Stimulated activated CD8-positive, alpha-beta memory T cell treated with anti-CD3 and anti-CD28 coated beads, Interleukin-12 subunit alpha, Interleukin-12 subunit beta, amount 100 ng/mL, for 24 hours (primary cell): Measurements from ENCODE around the gene ENPP1.
"Not testable (repeated sequence)": the region's sequence is repeated elsewhere in the genome, so short reads cannot be mapped to it uniquely, and the experiment has no call there.

Experiments used
- DNase-seq: peaks from one replicate; pipeline ENCODE4 v3.0.0-alpha.2; 2020; ENCODE audit errors: extremely low read depth

The ENPP1 gene

GRCh38 chr6:131877999-131878789, 70.4 kb downstream of the ENPP1 start:
- no peak for DNase-seq

- no peak for DNase-seq
Measured at GRCh38 chr6:131883016-131883415, 75.2 kb downstream of the ENPP1 start.

- no peak for DNase-seq
Measured at GRCh38 chr6:131885237-131885636, 77.4 kb downstream of the ENPP1 start.

- no peak for DNase-seq
Measured at GRCh38 chr6:131886517-131886916, 78.7 kb downstream of the ENPP1 start.

GRCh38 chr6:131890091-131890490, 82.3 kb downstream of the ENPP1 start:
- DNase-seq = no peak

GRCh38 chr6:131893198-131893597, 85.4 kb downstream of the ENPP1 start:
- DNase-seq = no peak

GRCh38 chr6:131894493-131895424, 86.9 kb downstream of the ENPP1 start:
- no peak for DNase-seq

GRCh38 chr6:131897050-131897435, 89.2 kb downstream of the ENPP1 start:
- DNase-seq = no peak

GRCh38 chr6:131897621-131898020, 89.8 kb downstream of the ENPP1 start:
- DNase-seq = no peak

- DNase-seq = no peak
Measured at GRCh38 chr6:131898718-131899117, 90.9 kb downstream of the ENPP1 start.

GRCh38 chr6:131900231-131900630, 92.4 kb downstream of the ENPP1 start:
- DNase-seq = no peak

- not testable (repeated sequence) for DNase-seq
Measured at GRCh38 chr6:131901326-131901873, 93.6 kb downstream of the ENPP1 start.

GRCh38 chr6:131903734-131904133, 95.9 kb downstream of the ENPP1 start:
- DNase-seq = not testable (repeated sequence)

GRCh38 chr6:131908787-131909186, 101.0 kb downstream of the ENPP1 start:
- not testable (repeated sequence) for DNase-seq

GRCh38 chr6:131909408-131910218, 101.8 kb downstream of the ENPP1 start:
- DNase-seq = peak; percentile 10

GRCh38 chr6:131910219-131910589, 102.4 kb downstream of the ENPP1 start:
- no peak for DNase-seq

- DNase-seq = no peak
Measured at GRCh38 chr6:131910956-131911355, 103.1 kb downstream of the ENPP1 start.

- DNase-seq = no peak
Measured at GRCh38 chr6:131911951-131912350, 104.1 kb downstream of the ENPP1 start.

- no peak for DNase-seq
Measured at GRCh38 chr6:131914234-131914633, 106.4 kb downstream of the ENPP1 start.

GRCh38 chr6:131914967-131915751, 107.3 kb downstream of the ENPP1 start:
- peak; percentile 7 for DNase-seq
